ENCODE measurements around the gene ZBTB4.

GRCh38 chr17:7484919-7485377 is 5.5 kb upstream of the ZBTB4 start:
- TF ChIP-seq CTCF (conservative IDR thresholded peaks at IDR 0.05; ENCODE audit: low read depth in 2 of 2) (no peak), JUNB (IDR thresholded peaks at IDR 0.05; ENCODE audit: unreplicated experiment) (no peak), NANOG (IDR thresholded peaks at IDR 0.05; ENCODE audit: borderline replicate concordance) (no peak)
